Skeletal muscle cell (primary cell): ENCODE results near the gene ANKRD12.
"Not testable (repeated sequence)": the region's sequence is repeated elsewhere in the genome, so short reads cannot be mapped to it uniquely, and the experiment has no call there.

ENCODE experiments used
- DNase-seq: peaks from one replicate; pipeline ENCODE4 v3.0.0-alpha.2; 2010; ENCODE audit warnings: low read depth
- H3K4me3 ChIP-seq: 2 replicates; pipeline ENCODE4 v1.5.1; 2011; ENCODE audit warnings: low read depth, mild to moderate bottlenecking, control low read depth, low read length, moderate library complexity

The ANKRD12 gene

GRCh38 chr18:9260388-9261380 is 124.1 kb downstream of the ANKRD12 start:
- no peak overlapping the region for H3K4me3 ChIP-seq
- no peak for DNase-seq

GRCh38 chr18:9263264-9263663 is 126.7 kb downstream of the ANKRD12 start:
- DNase-seq: no peak
- no peak overlapping the region for H3K4me3 ChIP-seq

GRCh38 chr18:9264797-9265196 is 128.2 kb downstream of the ANKRD12 start:
- DNase-seq, H3K4me3 ChIP-seq: not testable (repeated sequence)

- H3K4me3 ChIP-seq: no peak overlapping the region
- no peak for DNase-seq
Observed at GRCh38 chr18:9273221-9273620, 136.6 kb downstream of the ANKRD12 start.

- no peak overlapping the region for H3K4me3 ChIP-seq
- DNase-seq: no peak
Observed at GRCh38 chr18:9275890-9276289, 139.3 kb downstream of the ANKRD12 start.

- DNase-seq: no peak
- H3K4me3 ChIP-seq: no peak overlapping the region
Observed at GRCh38 chr18:9278028-9278427, 141.4 kb downstream of the ANKRD12 start.

- DNase-seq: no peak
- H3K4me3 ChIP-seq: no peak overlapping the region
Observed at GRCh38 chr18:9280849-9281248, 144.3 kb downstream of the ANKRD12 start.

GRCh38 chr18:9281780-9282179 is 145.2 kb downstream of the ANKRD12 start:
- no peak overlapping the region for H3K4me3 ChIP-seq
- DNase-seq: no peak

GRCh38 chr18:9283791-9284190 is 147.2 kb downstream of the ANKRD12 start:
- no peak for DNase-seq
- H3K4me3 ChIP-seq: no peak overlapping the region

- DNase-seq: no peak
- H3K4me3 ChIP-seq: no peak overlapping the region
Observed at GRCh38 chr18:9285604-9286003, 149.0 kb downstream of the ANKRD12 start.

GRCh38 chr18:9287036-9287435 is 150.5 kb downstream of the ANKRD12 start:
- H3K4me3 ChIP-seq: no peak overlapping the region
- DNase-seq: no peak

GRCh38 chr18:9289698-9290097 is 153.1 kb downstream of the ANKRD12 start:
- no peak for DNase-seq
- H3K4me3 ChIP-seq: no peak overlapping the region

- no peak overlapping the region for H3K4me3 ChIP-seq
- DNase-seq: peak; percentile 16
Observed at GRCh38 chr18:9290156-9290555, 153.6 kb downstream of the ANKRD12 start.

GRCh38 chr18:9292047-9292446 is 155.5 kb downstream of the ANKRD12 start:
- DNase-seq: no peak
- no peak overlapping the region for H3K4me3 ChIP-seq

- no peak overlapping the region for H3K4me3 ChIP-seq
- DNase-seq: no peak
Observed at GRCh38 chr18:9293948-9294347, 157.4 kb downstream of the ANKRD12 start.

GRCh38 chr18:9296233-9297006 is 159.8 kb downstream of the ANKRD12 start:
- DNase-seq: no peak
- no peak overlapping the region for H3K4me3 ChIP-seq

GRCh38 chr18:9297007-9297393 is 160.4 kb downstream of the ANKRD12 start:
- H3K4me3 ChIP-seq: no peak overlapping the region
- no peak for DNase-seq

GRCh38 chr18:9304388-9305070 is 167.9 kb downstream of the ANKRD12 start:
- no peak for DNase-seq
- no peak overlapping the region for H3K4me3 ChIP-seq

- DNase-seq: no peak
Observed at GRCh38 chr18:9319333-9319732, 182.8 kb downstream of the ANKRD12 start.

GRCh38 chr18:9321017-9321452 is 184.5 kb downstream of the ANKRD12 start:
- no peak overlapping the region for H3K4me3 ChIP-seq
- no peak for DNase-seq

More at GRCh38 chr18:9319333-9319732, 182.8 kb downstream of the ANKRD12 start:
- H3K4me3 ChIP-seq: no peak overlapping the region
